ENCODE data around the gene TM9SF1.

Gene TM9SF1

DNA sequence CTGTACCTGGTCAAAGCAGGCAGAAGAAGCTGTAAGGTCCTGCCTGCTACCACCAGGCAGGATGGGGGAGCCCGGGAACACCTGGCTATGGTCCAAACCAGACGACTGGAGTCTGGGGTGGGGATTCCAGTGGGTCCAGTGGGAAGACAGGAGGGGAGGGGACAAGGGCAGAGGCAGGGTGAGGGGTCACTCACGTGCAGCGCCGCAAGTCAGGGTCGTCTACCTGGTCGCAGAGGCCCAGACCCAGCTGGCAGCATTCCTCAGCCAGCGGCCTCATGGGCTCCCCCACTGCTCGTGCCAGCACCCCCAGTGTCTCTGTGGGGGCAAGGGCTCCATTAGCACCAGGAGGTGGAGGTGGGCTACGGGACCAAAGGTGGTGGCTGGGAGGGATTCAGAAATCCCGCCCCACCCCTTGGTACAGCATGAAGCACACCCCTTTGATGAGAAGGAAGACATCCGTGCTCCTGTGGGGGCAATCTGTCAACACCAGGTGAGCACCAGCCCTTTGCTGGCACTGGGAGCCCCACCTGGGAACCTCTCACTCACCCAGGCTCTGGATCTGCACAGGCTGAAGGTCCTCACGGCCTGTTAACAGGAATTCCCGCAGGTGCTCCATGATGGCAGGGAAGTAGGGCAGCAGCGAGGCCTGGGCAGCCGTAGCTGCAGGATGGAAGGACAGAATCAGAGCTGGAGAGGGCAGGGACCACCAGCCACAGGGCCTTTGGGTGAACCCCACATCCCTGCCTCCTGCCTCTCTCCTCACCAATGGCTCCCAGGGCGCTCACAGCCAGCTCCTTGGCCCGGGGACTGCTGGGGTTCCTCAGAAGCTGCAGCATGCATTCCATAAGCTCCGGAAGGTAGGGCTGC is 10.9 kb downstream of the TM9SF1 start:
- DNase-seq (ENCODE audit: low read depth) = no peak
- TF ChIP-seq, protein P1, sequence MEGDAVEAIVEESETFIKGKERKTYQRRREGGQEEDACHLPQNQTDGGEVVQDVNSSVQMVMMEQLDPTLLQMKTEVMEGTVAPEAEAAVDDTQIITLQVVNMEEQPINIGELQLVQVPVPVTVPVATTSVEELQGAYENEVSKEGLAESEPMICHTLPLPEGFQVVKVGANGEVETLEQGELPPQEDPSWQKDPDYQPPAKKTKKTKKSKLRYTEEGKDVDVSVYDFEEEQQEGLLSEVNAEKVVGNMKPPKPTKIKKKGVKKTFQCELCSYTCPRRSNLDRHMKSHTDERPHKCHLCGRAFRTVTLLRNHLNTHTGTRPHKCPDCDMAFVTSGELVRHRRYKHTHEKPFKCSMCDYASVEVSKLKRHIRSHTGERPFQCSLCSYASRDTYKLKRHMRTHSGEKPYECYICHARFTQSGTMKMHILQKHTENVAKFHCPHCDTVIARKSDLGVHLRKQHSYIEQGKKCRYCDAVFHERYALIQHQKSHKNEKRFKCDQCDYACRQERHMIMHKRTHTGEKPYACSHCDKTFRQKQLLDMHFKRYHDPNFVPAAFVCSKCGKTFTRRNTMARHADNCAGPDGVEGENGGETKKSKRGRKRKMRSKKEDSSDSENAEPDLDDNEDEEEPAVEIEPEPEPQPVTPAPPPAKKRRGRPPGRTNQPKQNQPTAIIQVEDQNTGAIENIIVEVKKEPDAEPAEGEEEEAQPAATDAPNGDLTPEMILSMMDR (conservative IDR thresholded peaks at IDR 0.05; ENCODE audit: low read length) = no peak
- no peak overlapping the region for H3K4me3 ChIP-seq (ENCODE audit: low read length)

DNA sequence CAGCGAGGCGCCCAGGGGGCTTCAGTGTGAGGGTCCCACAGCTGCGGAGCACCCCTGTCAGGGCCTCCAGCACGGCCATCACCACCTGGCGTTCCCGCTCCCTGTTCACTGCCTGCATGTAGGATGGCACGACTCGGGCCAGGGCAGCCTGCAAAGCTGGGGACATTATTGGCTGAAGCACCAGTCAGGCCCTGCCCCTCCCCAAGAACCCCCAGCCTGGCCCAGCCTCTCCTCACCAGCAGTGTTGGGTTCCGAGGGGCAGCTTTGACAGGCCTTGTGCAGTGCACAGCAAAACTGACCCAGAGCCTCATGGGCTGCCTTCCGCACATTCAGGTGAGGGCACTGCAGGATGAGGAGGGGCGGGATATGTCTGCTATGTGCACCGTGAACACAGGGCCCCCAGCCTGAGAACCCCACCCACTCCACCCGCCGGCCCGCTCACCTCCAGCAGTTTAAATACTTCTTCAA is 12.2 kb downstream of the TM9SF1 start:
- DNase-seq (ENCODE audit: low read depth) = no peak
- TF ChIP-seq, protein P1 (conservative IDR thresholded peaks at IDR 0.05; ENCODE audit: low read length) = no peak
- no peak overlapping the region for H3K4me3 ChIP-seq (ENCODE audit: low read length)

DNA sequence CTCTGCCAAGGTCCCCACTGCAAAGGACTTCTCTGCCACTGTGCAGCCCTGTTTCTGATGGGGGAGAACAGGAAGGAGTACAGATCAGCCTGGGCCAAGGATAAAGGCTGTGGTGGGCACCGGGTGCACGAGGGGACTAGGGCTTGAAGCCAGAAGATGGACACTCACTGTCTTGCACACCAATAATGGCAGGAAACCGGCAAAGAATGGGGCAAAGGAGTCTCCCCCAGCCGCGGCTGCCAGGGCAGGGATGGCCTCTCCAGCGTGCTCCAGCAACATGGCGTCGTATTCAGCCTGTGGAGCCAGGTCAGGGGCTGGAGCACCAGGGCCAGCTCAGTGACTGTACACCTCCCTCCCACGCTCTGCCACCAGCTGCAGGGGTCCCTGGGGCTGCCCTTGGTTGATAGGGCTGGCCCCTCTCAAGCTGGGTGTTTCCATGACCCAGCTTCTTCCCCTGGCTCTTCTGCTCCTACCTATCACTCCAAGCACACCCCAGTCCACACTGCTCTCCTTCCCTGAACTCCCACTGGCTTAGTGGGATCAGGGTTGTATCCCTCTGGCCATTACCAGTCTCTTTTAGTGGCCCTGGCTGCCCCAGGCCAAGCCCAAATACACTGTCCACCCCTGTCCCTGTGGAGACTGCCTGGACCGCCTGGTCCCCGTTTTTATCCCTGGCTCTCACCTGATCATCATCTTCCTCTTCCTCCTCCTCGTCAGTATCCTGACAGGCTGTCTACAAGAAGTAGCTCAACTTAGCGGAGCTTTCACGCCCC is 12.9 kb downstream of the TM9SF1 start:
- no peak for DNase-seq (ENCODE audit: low read depth)
- TF ChIP-seq, protein P1 (conservative IDR thresholded peaks at IDR 0.05; ENCODE audit: low read length) = no peak
- no peak overlapping the region for H3K4me3 ChIP-seq (ENCODE audit: low read length)

DNA sequence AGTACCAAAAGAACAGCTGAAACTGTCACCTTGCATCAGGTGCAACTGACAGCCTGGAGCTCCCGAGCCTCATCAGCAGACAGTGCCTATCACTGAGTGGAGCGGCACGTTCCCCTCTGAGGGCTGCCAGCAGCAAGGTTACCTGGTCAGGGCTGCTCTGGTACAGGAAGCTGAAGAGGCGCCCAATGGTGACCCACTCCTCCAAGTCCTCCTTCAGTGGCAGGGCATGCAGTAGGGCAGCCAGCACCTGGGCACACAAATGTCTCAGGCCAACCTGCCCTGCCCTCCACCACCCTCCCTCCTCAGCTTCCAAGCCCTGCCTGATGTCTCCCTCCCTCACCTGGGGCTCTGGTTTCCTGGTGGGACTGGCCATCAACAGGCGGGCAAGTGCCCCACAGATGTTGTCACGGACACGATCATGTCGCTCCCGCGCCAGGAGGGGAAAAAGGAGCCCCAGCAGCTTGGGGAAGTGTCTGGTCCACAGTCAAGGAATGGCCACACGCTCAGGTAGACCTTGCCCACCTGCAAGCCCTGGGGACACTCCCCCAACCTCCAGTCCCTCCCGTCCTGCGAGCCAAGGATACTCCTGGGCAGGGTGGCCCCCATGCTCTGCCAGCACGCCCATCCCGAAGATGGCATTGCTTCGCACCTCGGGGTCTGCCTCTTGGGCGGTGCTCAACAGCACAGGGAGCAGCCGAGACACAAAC is 13.7 kb downstream of the TM9SF1 start:
- TF ChIP-seq, protein P1 (conservative IDR thresholded peaks at IDR 0.05; ENCODE audit: low read length) = no peak
- no peak for DNase-seq (ENCODE audit: low read depth)
- H3K4me3 ChIP-seq (ENCODE audit: low read length) = no peak overlapping the region

DNA sequence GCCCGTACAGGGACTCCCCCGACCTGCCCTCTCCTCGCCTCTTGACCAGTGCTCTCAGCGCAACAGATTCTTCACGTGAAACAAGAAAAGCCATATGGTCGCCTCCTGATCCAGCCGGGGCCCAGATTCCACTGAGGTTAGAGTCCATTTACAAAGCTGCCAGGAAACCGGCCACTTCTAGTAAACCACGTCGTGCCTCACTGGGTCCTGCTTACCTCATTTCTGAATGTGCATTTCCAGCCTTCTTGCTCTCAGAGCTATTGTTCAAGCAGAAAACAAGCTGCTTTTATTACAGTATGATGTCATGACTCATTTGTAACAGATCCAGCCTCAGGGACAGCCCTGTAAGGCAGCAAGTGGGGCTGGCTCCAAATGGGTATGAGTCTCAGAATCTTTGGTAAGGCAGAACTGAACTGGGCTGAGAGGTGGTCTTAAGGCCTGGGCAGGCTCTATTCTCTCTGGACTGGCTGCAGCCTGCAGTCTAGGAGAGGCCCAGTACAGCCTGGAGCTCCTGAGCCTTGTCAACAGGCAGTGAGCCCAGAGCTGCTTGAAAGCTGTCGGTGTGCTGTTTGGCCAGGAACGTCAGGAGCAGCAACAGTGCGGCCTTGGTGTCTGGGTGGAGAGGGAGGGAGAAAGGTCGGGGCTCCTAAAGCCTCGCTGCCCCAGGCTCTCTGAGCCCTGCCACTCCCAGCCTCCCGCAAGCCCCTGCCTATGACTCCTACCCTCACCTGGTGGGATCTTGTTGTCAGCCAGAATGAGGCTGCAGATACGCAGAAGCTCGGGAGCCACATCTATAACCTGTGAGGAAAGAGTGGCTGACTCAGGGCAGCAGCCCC is 15.1 kb downstream of the TM9SF1 start:
- no peak overlapping the region for H3K4me3 ChIP-seq (ENCODE audit: low read length)
- peak; percentile 85 for DNase-seq (ENCODE audit: low read depth)
- TF ChIP-seq, protein P1 (conservative IDR thresholded peaks at IDR 0.05; ENCODE audit: low read length) = no peak

DNA sequence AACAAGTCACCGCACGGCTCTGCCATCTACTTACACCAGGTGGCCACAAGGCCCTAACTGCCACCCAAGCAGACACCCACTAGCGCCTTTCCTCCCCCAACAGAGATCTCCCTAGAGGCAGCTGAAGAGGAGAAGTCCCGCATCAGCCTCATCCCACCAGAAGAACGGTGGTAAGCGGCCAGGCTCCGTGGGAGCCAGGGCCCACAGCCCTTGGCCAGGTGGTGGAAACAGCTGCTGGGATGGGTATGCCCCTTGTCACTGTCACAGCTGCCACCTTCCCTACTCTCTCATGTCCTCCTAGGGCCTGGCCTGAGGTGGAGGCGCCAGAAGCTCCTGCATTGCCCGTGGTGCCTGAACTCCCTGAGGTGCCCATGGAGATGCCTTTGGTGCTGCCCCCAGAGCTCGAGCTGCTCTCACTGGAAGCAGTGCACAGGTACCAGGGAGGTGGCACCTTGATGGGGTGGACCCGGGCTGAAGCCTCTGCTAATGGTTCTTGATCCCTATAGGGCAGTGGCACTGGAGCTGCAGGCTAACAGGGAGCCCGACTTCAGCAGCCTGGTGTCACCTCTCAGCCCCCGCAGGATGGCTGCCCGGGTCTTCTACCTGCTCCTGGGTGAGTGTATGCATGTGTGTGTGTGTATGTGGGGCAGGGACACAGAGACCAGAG is 15.8 kb downstream of the TM9SF1 start:
- H3K4me3 ChIP-seq (ENCODE audit: low read length) = no peak overlapping the region
- no peak for DNase-seq (ENCODE audit: low read depth)
- TF ChIP-seq, protein P1 (conservative IDR thresholded peaks at IDR 0.05; ENCODE audit: low read length) = no peak
